Keratinocyte (primary cell): ENCODE measurements around the gene RBM19. TPM values are rescaled to one million over a fixed set of nuclear protein-coding genes. Genes with fewer than 3 reads are reported as not detected.

Source experiments
- DNase-seq: peaks from one replicate; pipeline ENCODE4 v3.0.0-alpha.2; 2011; ENCODE audit warnings: low read depth, missing footprints, low spot score
- FAIRE-seq: peaks from 2 replicates; lab custom pipeline; 2011; peaks lifted over from hg19 to GRCh38; lab: Jason Lieb, UNC
- H2AFZ ChIP-seq: 2 replicates; pipeline ENCODE4 v1.6.0; 2012; ENCODE audit warnings: low read length, control low read depth, inconsistent platforms; ENCODE audit not compliant: control insufficient read depth
- H3K27ac ChIP-seq: 2 replicates; pipeline ENCODE4 v1.5.1; 2011; ENCODE audit warnings: low read length; ENCODE audit not compliant: control insufficient read depth, insufficient read depth
- H3K27me3 ChIP-seq: 3 replicates; pipeline ENCODE4 v1.6.0; 2011; ENCODE audit warnings: low read length; ENCODE audit not compliant: control insufficient read depth, insufficient read depth; ENCODE audit errors: extremely low read depth
- H3K36me3 ChIP-seq, 2 experiments: 2 replicates in 1 of 2; 3 replicates in 1 of 2; pipeline ENCODE4 v1.5.1; 2011; ENCODE audit warnings: low read length in 2 of 2, mild to moderate bottlenecking in 1 of 2; ENCODE audit not compliant: control insufficient read depth in 2 of 2, insufficient read depth in 2 of 2; ENCODE audit errors: extremely low read depth in 1 of 2
- H3K4me1 ChIP-seq: 3 replicates; pipeline ENCODE4 v1.5.1; 2011; ENCODE audit warnings: low read length; ENCODE audit not compliant: control insufficient read depth, insufficient read depth; ENCODE audit errors: extremely low read depth
- H3K4me2 ChIP-seq: 3 replicates; pipeline ENCODE4 v1.6.0; 2011; ENCODE audit warnings: low read depth, low read length; ENCODE audit not compliant: control insufficient read depth, insufficient read depth; ENCODE audit errors: extremely low read depth
- H3K4me3 ChIP-seq, 3 experiments: fragments of 200-600 bp in 1 of 3; sonication (generic) in 1 of 3; 2 replicates in 2 of 3; 3 replicates in 1 of 3; pipeline ENCODE4 v1.5.1; 2011 to 2016; ENCODE audit warnings: low read length in 3 of 3, mild to moderate bottlenecking in 3 of 3, control low read depth in 2 of 3, inconsistent platforms in 1 of 3, low read depth in 1 of 3, mixed read lengths in 1 of 3, mixed run types in 1 of 3, moderate library complexity in 1 of 3; ENCODE audit not compliant: control insufficient read depth in 2 of 3, insufficient read depth in 2 of 3; ENCODE audit errors: extremely low read depth in 1 of 3
- H3K79me2 ChIP-seq: 2 replicates; pipeline ENCODE4 v1.6.0; 2012; ENCODE audit warnings: low read length; ENCODE audit not compliant: control insufficient read depth, insufficient read depth
- H3K9ac ChIP-seq: 3 replicates; pipeline ENCODE4 v1.6.0; 2011; ENCODE audit warnings: low read length; ENCODE audit not compliant: control insufficient read depth, insufficient read depth; ENCODE audit errors: extremely low read depth
- H3K9me1 ChIP-seq: 3 replicates; pipeline ENCODE4 v1.6.0; 2011; ENCODE audit warnings: low read length; ENCODE audit not compliant: control insufficient read depth, insufficient read depth; ENCODE audit errors: extremely low read depth
- H3K9me3 ChIP-seq: 2 replicates; pipeline ENCODE4 v1.5.1; 2012; ENCODE audit warnings: low read depth, low read length; ENCODE audit not compliant: control insufficient read depth
- H4K20me1 ChIP-seq: 3 replicates; pipeline ENCODE4 v1.6.0; 2011; ENCODE audit warnings: low read length; ENCODE audit not compliant: control insufficient read depth, insufficient read depth; ENCODE audit errors: extremely low read depth
- EZH2 ChIP-seq: IDR thresholded peaks from one replicate; pipeline ENCODE4 v1.6.1; 2012; ENCODE audit warnings: inconsistent platforms, mild to moderate bottlenecking, low read length, moderate library complexity
- dilution Hi-C: fragments of 300-500 bp; cut with MboI; formaldehyde crosslinking; loops from one replicate; pipeline ENCODE4 v1.7.0; 2020; ENCODE audit warnings: low sequenced_read_pairs; ENCODE audit not compliant: extremely low pct_ligation_motif_present
- polyA plus RNA-seq, 5 experiments: library from polyadenylated mRNA; depleted of rRNA in 3 of 5; stranded (reverse) in 3 of 5; stranded (forward) in 1 of 5; unstranded in 1 of 5; fragments of >200 nt; gene quantifications; 1 replicate in 1 of 5; 2 replicates in 3 of 5; 3 replicates in 1 of 5; pipeline versions ENCODE4 v1.2.1 to v1.2.3, GENCODE V29; 2011 to 2012; ENCODE audit warnings: missing spikeins in 2 of 5, low read depth in 1 of 5, low replicate concordance in 1 of 5
- TF ChIP-seq, protein P1 (sequence below), 3 experiments: IDR thresholded peaks in 1 of 3; conservative IDR thresholded peaks in 1 of 3; optimal IDR thresholded peaks in 1 of 3; 2 replicates in 2 of 3; 3 replicates in 1 of 3; pipeline versions ENCODE3 to v1.5.1; 2011; ENCODE audit warnings: low read length in 3 of 3, mild to moderate bottlenecking in 3 of 3, moderate library complexity in 2 of 3, control low read depth in 1 of 3, inconsistent platforms in 1 of 3; ENCODE audit not compliant: insufficient read depth in 2 of 3; ENCODE audit errors: extremely low read depth in 1 of 3

Gene RBM19
- polyA plus RNA-seq, 1 donor (not counting 4 experiments of a cell fraction or from before 2014, with no cell fraction given) = 14.6 TPM

DNA sequence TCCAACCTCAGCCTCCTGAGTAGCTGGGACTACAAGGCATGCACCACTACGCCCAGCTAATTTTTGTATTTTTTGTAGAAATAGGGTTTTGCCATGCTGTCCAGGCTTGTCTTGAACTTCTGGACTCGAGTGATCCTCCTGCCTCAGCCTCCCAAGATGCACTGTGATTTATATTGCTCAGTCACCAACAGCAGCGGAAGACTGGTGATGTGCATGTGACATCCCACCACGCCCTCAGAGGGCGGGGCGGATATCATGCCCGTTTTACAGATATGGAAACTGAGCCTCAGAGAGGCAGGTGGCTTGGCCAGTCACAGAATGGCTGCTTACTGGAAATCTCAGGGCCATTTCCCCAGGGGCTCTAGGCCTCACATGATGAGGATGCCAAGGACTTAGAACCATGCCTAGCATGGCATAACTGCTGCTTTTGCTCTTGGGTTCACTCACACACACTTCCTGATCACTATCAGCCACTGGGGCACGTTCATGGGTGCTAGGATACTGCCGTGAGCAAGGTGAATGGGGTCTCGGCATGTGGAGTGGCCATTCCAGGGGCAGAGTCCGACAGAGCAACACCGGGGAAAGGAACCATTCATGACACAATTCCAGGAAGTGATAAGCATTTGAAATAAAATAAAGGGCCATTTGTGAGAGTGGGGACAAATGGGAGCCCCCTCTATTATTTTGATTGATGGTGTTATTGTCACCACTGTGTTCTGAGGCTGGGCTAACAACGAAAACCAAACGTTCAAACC lies 31.9 kb downstream of the RBM19 start:
- Histone ChIP-seq H3K27me3 (no peaks in the 10 kb centered on the region), H3K9me1 (no peaks in the 10 kb centered on the region), H3K27ac (no peak overlapping the region), H4K20me1 (no peaks in the 10 kb centered on the region), H3K4me2 (no peak overlapping the region), H2AFZ (no peak overlapping the region), H3K36me3 (peaks cover 17 to 22% of the 10 kb centered on the region in 2 experiments), H3K4me3 (no peak overlapping the region), H3K9me3 (no peaks in the 10 kb centered on the region), H3K79me2 (no peaks in the 10 kb centered on the region), H3K4me1 (no peaks in the 10 kb centered on the region), H3K9ac (no peak overlapping the region)
- TF ChIP-seq EZH2 = no peak
- TF ChIP-seq, protein P1, sequence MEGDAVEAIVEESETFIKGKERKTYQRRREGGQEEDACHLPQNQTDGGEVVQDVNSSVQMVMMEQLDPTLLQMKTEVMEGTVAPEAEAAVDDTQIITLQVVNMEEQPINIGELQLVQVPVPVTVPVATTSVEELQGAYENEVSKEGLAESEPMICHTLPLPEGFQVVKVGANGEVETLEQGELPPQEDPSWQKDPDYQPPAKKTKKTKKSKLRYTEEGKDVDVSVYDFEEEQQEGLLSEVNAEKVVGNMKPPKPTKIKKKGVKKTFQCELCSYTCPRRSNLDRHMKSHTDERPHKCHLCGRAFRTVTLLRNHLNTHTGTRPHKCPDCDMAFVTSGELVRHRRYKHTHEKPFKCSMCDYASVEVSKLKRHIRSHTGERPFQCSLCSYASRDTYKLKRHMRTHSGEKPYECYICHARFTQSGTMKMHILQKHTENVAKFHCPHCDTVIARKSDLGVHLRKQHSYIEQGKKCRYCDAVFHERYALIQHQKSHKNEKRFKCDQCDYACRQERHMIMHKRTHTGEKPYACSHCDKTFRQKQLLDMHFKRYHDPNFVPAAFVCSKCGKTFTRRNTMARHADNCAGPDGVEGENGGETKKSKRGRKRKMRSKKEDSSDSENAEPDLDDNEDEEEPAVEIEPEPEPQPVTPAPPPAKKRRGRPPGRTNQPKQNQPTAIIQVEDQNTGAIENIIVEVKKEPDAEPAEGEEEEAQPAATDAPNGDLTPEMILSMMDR (optimal IDR thresholded peaks at IDR 0.05 in 1 of 3, IDR thresholded peaks at IDR 0.05 in 1 of 3, conservative IDR thresholded peaks at IDR 0.05 in 1 of 3; ENCODE audit: extremely low read depth in 1 of 3, insufficient read depth in 2 of 3, low read length in 3 of 3) = no peak
- dilution Hi-C loops = no loop called here
- FAIRE-seq (no peak), DNase-seq (no peak)

DNA sequence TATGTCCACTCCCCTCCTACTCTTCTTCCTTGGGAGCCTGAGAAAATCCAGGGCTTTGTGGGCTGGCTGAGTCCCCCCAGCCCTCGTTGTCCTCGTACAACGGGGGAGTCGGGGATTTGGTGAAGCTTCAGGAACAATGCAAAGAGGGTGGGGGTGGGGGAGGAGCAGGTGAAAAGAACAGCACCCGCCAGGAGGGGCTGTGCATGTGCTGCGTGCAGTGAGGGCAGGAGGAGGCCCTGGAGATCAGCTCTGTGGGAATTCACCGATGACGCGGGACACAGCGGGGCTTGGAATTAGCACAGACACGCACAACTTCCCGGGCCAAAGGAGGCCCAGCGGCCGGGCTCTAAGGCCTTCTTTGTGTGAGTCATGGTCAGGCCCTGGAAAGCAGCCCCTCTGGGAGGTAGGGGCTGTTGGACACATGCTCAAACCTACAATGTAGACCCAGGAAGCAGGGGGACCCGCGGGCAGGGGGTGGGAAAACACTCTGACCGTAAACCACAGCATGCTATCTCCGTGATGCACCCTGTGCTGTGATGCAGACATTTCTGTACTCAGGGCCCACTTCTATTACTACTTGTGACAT lies 32.8 kb downstream of the RBM19 start:
- Histone ChIP-seq H3K4me1 (no peaks in the 10 kb centered on the region), H4K20me1 (no peaks in the 10 kb centered on the region), H3K9ac (no peak overlapping the region), H3K9me3 (no peaks in the 10 kb centered on the region), H3K27me3 (no peaks in the 10 kb centered on the region), H3K36me3 (peaks cover 17 to 22% of the 10 kb centered on the region in 2 experiments), H3K4me3 (no peak overlapping the region), H3K27ac (no peak overlapping the region), H3K79me2 (no peaks in the 10 kb centered on the region), H3K9me1 (no peaks in the 10 kb centered on the region), H3K4me2 (no peak overlapping the region), H2AFZ (no peak overlapping the region)
- TF ChIP-seq, protein P1 (optimal IDR thresholded peaks at IDR 0.05 in 1 of 3, IDR thresholded peaks at IDR 0.05 in 1 of 3, conservative IDR thresholded peaks at IDR 0.05 in 1 of 3; ENCODE audit: extremely low read depth in 1 of 3, insufficient read depth in 2 of 3, low read length in 3 of 3) = no peak
- TF ChIP-seq EZH2 = no peak
- FAIRE-seq (no peak), DNase-seq (no peak)
- dilution Hi-C loops = no loop called here
